Urothelium cell line (cell line): ENCODE results near the gene PTF1A.

Experiments used
- DNase-seq: peaks from one replicate; pipeline ENCODE4 v3.0.0; 2011; ENCODE audit warnings: low spot score, mixed read lengths
- FAIRE-seq: peaks from 2 replicates; lab custom pipeline; 2011; peaks lifted over from hg19 to GRCh38; lab: Jason Lieb, UNC

PTF1A gene

GRCh38 chr10:23186697-23187096 is 5.4 kb upstream of the PTF1A start:
- FAIRE-seq: no peak
- no peak for DNase-seq

GRCh38 chr10:23187155-23187554 is 5.0 kb upstream of the PTF1A start:
- DNase-seq (no peak), FAIRE-seq (no peak)

GRCh38 chr10:23189024-23189423 is 3.1 kb upstream of the PTF1A start:
- no peak for DNase-seq
- FAIRE-seq: no peak

- no peak for FAIRE-seq
These were observed 994 bp upstream of the PTF1A start for GRCh38 chr10:23190872-23191763.

GRCh38 chr10:23192712-23193434 is 761 bp downstream of the PTF1A start:
- DNase-seq (peak; percentile 61), FAIRE-seq (no peak)

More at GRCh38 chr10:23190872-23191763, 994 bp upstream of the PTF1A start:
- no peak for DNase-seq

GRCh38 chr10:23193435-23194074 is 1.4 kb downstream of the PTF1A start:
- no peak for FAIRE-seq
- DNase-seq: no peak

GRCh38 chr10:23194471-23194965 is 2.4 kb downstream of the PTF1A start:
- no peak for DNase-seq
- FAIRE-seq: no peak

GRCh38 chr10:23194966-23195845 is 3.1 kb downstream of the PTF1A start:
- no peak for FAIRE-seq

GRCh38 chr10:23195846-23196600 is 3.9 kb downstream of the PTF1A start:
- no peak for FAIRE-seq
- no peak for DNase-seq

More at GRCh38 chr10:23194966-23195845, 3.1 kb downstream of the PTF1A start:
- no peak for DNase-seq

- DNase-seq: no peak
- no peak for FAIRE-seq
These were observed 4.8 kb downstream of the PTF1A start for GRCh38 chr10:23196915-23197314.

GRCh38 chr10:23197416-23197861 is 5.3 kb downstream of the PTF1A start:
- DNase-seq (no peak), FAIRE-seq (no peak)

- DNase-seq (no peak), FAIRE-seq (no peak)
These were observed 6.5 kb downstream of the PTF1A start for GRCh38 chr10:23198610-23198939.

- FAIRE-seq (no peak), DNase-seq (peak; percentile 78)
These were observed 7.0 kb downstream of the PTF1A start for GRCh38 chr10:23198940-23199767.

- DNase-seq: no peak
- FAIRE-seq: no peak
These were observed 7.8 kb downstream of the PTF1A start for GRCh38 chr10:23199768-23200511.

GRCh38 chr10:23200586-23200985 is 8.5 kb downstream of the PTF1A start:
- FAIRE-seq (no peak), DNase-seq (no peak)

- FAIRE-seq: no peak
These were observed 9.0 kb downstream of the PTF1A start for GRCh38 chr10:23200997-23201652.

GRCh38 chr10:23201837-23202236 is 9.7 kb downstream of the PTF1A start:
- FAIRE-seq (no peak), DNase-seq (no peak)

More at GRCh38 chr10:23200997-23201652, 9.0 kb downstream of the PTF1A start:
- DNase-seq: no peak
